CD14-positive monocyte (primary cell): ENCODE measurements around the gene ABCC3. TPM values are rescaled to one million over a fixed set of nuclear protein-coding genes. Genes with fewer than 3 reads are reported as not detected.
A peak's percentile ranks its signal among the peaks of the same experiment; 100 is the strongest.

Experiments
- DNase-seq, 3 donors: peaks; one replicate each; pipeline ENCODE4 v3.0.0-alpha.2; 2011 to 2022
- H2AFZ ChIP-seq: 2 replicates; pipeline ENCODE4 v1.6.0; 2012; ENCODE audit warnings: mild to moderate bottlenecking, low read depth, low read length, inconsistent platforms; ENCODE audit not compliant: insufficient read depth, poor library complexity, severe bottlenecking
- H3K27ac ChIP-seq, 2 donors: 1 replicate in 1 of 2; 2 replicates in 1 of 2; pipeline ENCODE4 v1.5.1; 2012 to 2013; ENCODE audit warnings: low read length in 2 of 2, control low read depth in 1 of 2, inconsistent platforms in 1 of 2, low read depth in 1 of 2, mild to moderate bottlenecking in 1 of 2
- H3K27me3 ChIP-seq, 2 donors: one replicate each; pipeline versions ENCODE4 v1.6.0 to v1.6.1; 2011 to 2013; ENCODE audit warnings: low read length in 2 of 2; ENCODE audit not compliant: control insufficient read depth in 2 of 2, insufficient read depth in 2 of 2
- H3K36me3 ChIP-seq, 2 donors: replicated peaks in 1 of 2; 1 replicate in 1 of 2; 2 replicates in 1 of 2; pipeline versions ENCODE4 v1.5.1 to v1.6.1; 2012 to 2013; ENCODE audit warnings: low read length in 2 of 2, control low read depth in 1 of 2, inconsistent platforms in 1 of 2, mild to moderate bottlenecking in 1 of 2; ENCODE audit not compliant: insufficient read depth in 2 of 2, control insufficient read depth in 1 of 2
- H3K4me1 ChIP-seq, 2 donors: 1 replicate in 1 of 2; 2 replicates in 1 of 2; pipeline versions ENCODE4 v1.5.1 to v1.6.1; 2012 to 2013; ENCODE audit warnings: low read length in 2 of 2, control low read depth in 1 of 2, inconsistent platforms in 1 of 2, mild to moderate bottlenecking in 1 of 2, moderate library complexity in 1 of 2; ENCODE audit not compliant: insufficient read depth in 2 of 2, control insufficient read depth in 1 of 2
- H3K4me2 ChIP-seq: replicated peaks from 2 replicates; pipeline ENCODE3; 2012; ENCODE audit warnings: low read length, moderate library complexity, mild to moderate bottlenecking; ENCODE audit not compliant: poor library complexity, severe bottlenecking; ENCODE audit errors: extremely low read depth
- H3K4me3 ChIP-seq, 3 experiments: fragments of 200-600 bp in 1 of 3; sonication (generic) in 1 of 3; replicated peaks in 1 of 3; 1 replicate in 2 of 3; 2 replicates in 1 of 3; pipeline ENCODE4 v1.5.1; 2011 to 2013; ENCODE audit warnings: low read length in 3 of 3, mild to moderate bottlenecking in 3 of 3, control low read depth in 2 of 3, low read depth in 2 of 3, inconsistent platforms in 1 of 3, moderate library complexity in 1 of 3
- H3K79me2 ChIP-seq: 2 replicates; pipeline ENCODE4 v1.6.0; 2012; ENCODE audit warnings: mild to moderate bottlenecking, control low read depth, inconsistent platforms, low read length, moderate library complexity; ENCODE audit not compliant: insufficient read depth
- H3K9ac ChIP-seq: 2 replicates; pipeline ENCODE4 v1.6.0; 2017; ENCODE audit warnings: low read length, mild to moderate bottlenecking; ENCODE audit not compliant: insufficient read depth, poor library complexity, severe bottlenecking
- H3K9me3 ChIP-seq, 2 donors: replicated peaks in 1 of 2; 1 replicate in 1 of 2; 2 replicates in 1 of 2; pipeline versions ENCODE4 v1.5.1 to v1.6.1; 2012 to 2013; ENCODE audit warnings: low read length in 2 of 2, control low read depth in 1 of 2; ENCODE audit not compliant: control insufficient read depth in 1 of 2, insufficient read depth in 1 of 2
- H4K20me1 ChIP-seq: 2 replicates; pipeline ENCODE4 v1.6.0; 2012; ENCODE audit warnings: mild to moderate bottlenecking, low read length, control low read depth, moderate library complexity; ENCODE audit not compliant: insufficient read depth
- H3K27ac Mint-ChIP-seq, 7 donors: one replicate each; pipeline ENCODE4 v1.8.0; 2020; ENCODE audit warnings: mild to moderate bottlenecking in 7 of 7, mixed read lengths in 7 of 7, moderate library complexity in 6 of 7, inconsistent platforms in 2 of 7
- H3K27me3 Mint-ChIP-seq, 3 donors: one replicate each; pipeline ENCODE4 v1.8.0; 2021 to 2022; ENCODE audit warnings: low read depth in 3 of 3, mild to moderate bottlenecking in 3 of 3, mixed read lengths in 3 of 3, moderate library complexity in 3 of 3, inconsistent platforms in 1 of 3
- H3K36me3 Mint-ChIP-seq, 2 donors: one replicate each; pipeline ENCODE4 v1.8.0; 2020; ENCODE audit warnings: mixed read lengths in 2 of 2, inconsistent platforms in 1 of 2, mild to moderate bottlenecking in 1 of 2
- H3K4me1 Mint-ChIP-seq: one replicate; pipeline ENCODE4 v1.8.0; 2020; ENCODE audit warnings: mild to moderate bottlenecking, mixed read lengths
- H3K4me3 Mint-ChIP-seq, 2 donors: one replicate each; pipeline ENCODE4 v1.8.0; 2020; ENCODE audit warnings: mild to moderate bottlenecking in 2 of 2, mixed read lengths in 2 of 2, moderate library complexity in 1 of 2
- H3K9me3 Mint-ChIP-seq, 7 donors: one replicate each; pipeline ENCODE4 v1.8.0; 2020 to 2022; ENCODE audit warnings: mixed read lengths in 7 of 7, mild to moderate bottlenecking in 6 of 7, moderate library complexity in 6 of 7, inconsistent platforms in 2 of 7
- CTCF ChIP-seq: fragments of 200-600 bp; IDR thresholded peaks from one replicate; pipeline ENCODE4 v1.8.0; 2022; ENCODE audit warnings: antibody characterized with exemption, mild to moderate bottlenecking
- WGBS: methylation state at CpG from one replicate; pipeline ENCODE4 v1.1.5; 2013; ENCODE audit warnings: missing lambda C conversion rate; ENCODE audit not compliant: insufficient coverage; 5-methylcytosine and 5-hydroxymethylcytosine counted together
- intact Hi-C, 2 donors: fragments of 100-400 bp; cut with micrococcal nuclease; formaldehyde crosslinking; loops; one replicate each; pipeline versions ENCODE4 v1.15.0 to v1.15.1; 2023
- polyA plus RNA-seq, 3 donors: library from polyadenylated mRNA; depleted of rRNA in 1 of 3; unstranded in 2 of 3; stranded (reverse) in 1 of 3; fragments of 300-500 nt in 2 of 3; fragments of >200 nt in 1 of 3; fragmentation: Illumina TruSeq in 2 of 3; gene quantifications; 1 replicate in 2 of 3; 2 replicates in 1 of 3; pipeline ENCODE4 v1.2.3, GENCODE V29; 2012 to 2021

ABCC3 gene
- polyA plus RNA-seq, 3 donors, result 2.7 to 74.5 (median 11.4) TPM

- Histone ChIP-seq H3K4me3 (no peak overlapping the region), H4K20me1 (no peaks in the 10 kb centered on the region), H3K9me3 (no peaks in the 10 kb centered on the region), H3K79me2 (no peaks in the 10 kb centered on the region), H3K9ac (no peak overlapping the region), H3K27ac (no peak overlapping the region), H2AFZ (no peak overlapping the region), H3K4me2 (no peak overlapping the region), H3K36me3 (peaks cover 11 to 20% of the 10 kb centered on the region in 2 donors), H3K4me1 (no peaks in the 10 kb centered on the region), H3K27me3 (no peaks in the 10 kb centered on the region)
- 90% methylated on average over 3 of the region's 3 CpGs for WGBS
- Mint-ChIP-seq H3K4me3 (no peak overlapping the region), H3K27me3 (peaks cover 0 to 10% (median 5%) of the 10 kb centered on the region in 3 donors), H3K9me3 (no peaks in the 10 kb centered on the region), H3K4me1 (no peaks in the 10 kb centered on the region), H3K36me3 (peaks cover 11 to 14% of the 10 kb centered on the region in 2 donors), H3K27ac (no peak overlapping the region)
- DNase-seq, result no peak
- no peak for TF ChIP-seq CTCF
- intact Hi-C loops, result no loop called here
Measured at GRCh38 chr17:50688245-50688644, 53.6 kb downstream of the ABCC3 start.

- Histone ChIP-seq H3K9me3 (no peaks in the 10 kb centered on the region), H3K4me2 (no peak overlapping the region), H3K36me3 (peaks cover 17 to 30% of the 10 kb centered on the region in 2 donors), H3K4me3 (no peak overlapping the region), H3K79me2 (no peaks in the 10 kb centered on the region), H3K27me3 (no peaks in the 10 kb centered on the region), H2AFZ (no peak overlapping the region), H3K27ac (no peak overlapping the region), H4K20me1 (peaks cover 3% of the 10 kb centered on the region), H3K4me1 (no peaks in the 10 kb centered on the region), H3K9ac (no peak overlapping the region)
- Mint-ChIP-seq H3K27me3 (peaks cover 0 to 6% (median 3%) of the 10 kb centered on the region in 3 donors), H3K27ac (peak overlapping the region in 2 of 7 donors; percentile 22 to 42), H3K4me1 (no peaks in the 10 kb centered on the region), H3K9me3 (no peaks in the 10 kb centered on the region), H3K36me3 (peaks cover 19 to 22% of the 10 kb centered on the region in 2 donors), H3K4me3 (no peak overlapping the region)
- WGBS, result 0% methylated on average over 2 of the region's 4 CpGs
- intact Hi-C loops, result no loop called here
- no peak for TF ChIP-seq CTCF
- DNase-seq, result no peak
Measured at GRCh38 chr17:50689251-50689650, 54.6 kb downstream of the ABCC3 start.
